ENCODE measurements around the gene ST7. TPM values are rescaled to one million over a fixed set of nuclear protein-coding genes. Genes with fewer than 3 reads are reported as not detected.

The ST7 gene
- total RNA-seq, 1 experiment from 2014 or later: 38.2 TPM

GRCh38 chr7:117138981-117139380, 185.7 kb downstream of the ST7 start:
- intact Hi-C loops (cut with micrococcal nuclease; ENCODE audit: unreplicated experiment): no loop called here
- Histone ChIP-seq H3K4me1 (no peaks in the 10 kb centered on the region), H3K9me3 (no peaks in the 10 kb centered on the region), H3K4me3 (ENCODE audit: low read depth, low read length) (no peak overlapping the region), H3K27me3 (replicated peaks; ENCODE audit: control insufficient read depth, insufficient read depth, low read length) (no peaks in the 10 kb centered on the region), H3K36me3 (ENCODE audit: control insufficient read depth, insufficient read depth, low read length) (no peaks in the 10 kb centered on the region)
- no peaks in the 10 kb centered on the region for H3K9me3 Mint-ChIP-seq (ENCODE audit: unreplicated experiment)
- no peaks in the 10 kb centered on the region for H3K4me1 Mint-ChIP-seq (ENCODE audit: low read depth, unreplicated experiment)
- H3K4me3 Mint-ChIP-seq (ENCODE audit: unreplicated experiment): no peak overlapping the region
- CTCF ChIA-PET: no interaction called here
- DNase-seq: no peak
- POLR2A ChIA-PET: no interaction called here
- H3K36me3 Mint-ChIP-seq (ENCODE audit: insufficient read depth, unreplicated experiment): peaks cover 29% of the 10 kb centered on the region
- TF ChIP-seq CTCF (IDR thresholded peaks at IDR 0.05; ENCODE audit: insufficient read depth in 1 of 2, low read depth in 1 of 2, low read length in 1 of 2, severe bottlenecking in 1 of 2, unreplicated experiment in 1 of 2): no peak
- no peak overlapping the region for H3K27ac Mint-ChIP-seq (ENCODE audit: unreplicated experiment)
- H3K27me3 Mint-ChIP-seq (ENCODE audit: insufficient read depth, unreplicated experiment): no peaks in the 10 kb centered on the region
- BruUV-seq (replicated peaks): no TSS peak

- Mint-ChIP-seq H3K27me3 (ENCODE audit: insufficient read depth, unreplicated experiment) (no peaks in the 10 kb centered on the region), H3K9me3 (ENCODE audit: unreplicated experiment) (no peaks in the 10 kb centered on the region), H3K36me3 (ENCODE audit: insufficient read depth, unreplicated experiment) (peaks cover 28% of the 10 kb centered on the region), H3K27ac (ENCODE audit: unreplicated experiment) (no peak overlapping the region), H3K4me1 (ENCODE audit: low read depth, unreplicated experiment) (no peaks in the 10 kb centered on the region), H3K4me3 (ENCODE audit: unreplicated experiment) (no peak overlapping the region)
- H3K4me3 ChIP-seq (ENCODE audit: low read depth, low read length): no peak overlapping the region
- no peaks in the 10 kb centered on the region for H3K9me3 ChIP-seq
- no peak for TF ChIP-seq CTCF (IDR thresholded peaks at IDR 0.05; ENCODE audit: insufficient read depth in 1 of 2, low read depth in 1 of 2, low read length in 1 of 2, severe bottlenecking in 1 of 2, unreplicated experiment in 1 of 2)
- no peaks in the 10 kb centered on the region for H3K27me3 ChIP-seq (replicated peaks; ENCODE audit: control insufficient read depth, insufficient read depth, low read length)
- no peaks in the 10 kb centered on the region for H3K36me3 ChIP-seq (ENCODE audit: control insufficient read depth, insufficient read depth, low read length)
- ChIA-PET CTCF (no interaction called here), POLR2A (no interaction called here)
- DNase-seq: no peak
- no peaks in the 10 kb centered on the region for H3K4me1 ChIP-seq
- intact Hi-C loops (cut with micrococcal nuclease; ENCODE audit: unreplicated experiment): no loop called here
- BruUV-seq (replicated peaks): no TSS peak
Observed at GRCh38 chr7:117139397-117139984, 186.2 kb downstream of the ST7 start.

GRCh38 chr7:117140921-117141320, 187.6 kb downstream of the ST7 start:
- Mint-ChIP-seq H3K4me1 (ENCODE audit: low read depth, unreplicated experiment) (no peaks in the 10 kb centered on the region), H3K4me3 (ENCODE audit: unreplicated experiment) (no peak overlapping the region), H3K27me3 (ENCODE audit: insufficient read depth, unreplicated experiment) (no peaks in the 10 kb centered on the region), H3K9me3 (ENCODE audit: unreplicated experiment) (no peaks in the 10 kb centered on the region), H3K27ac (ENCODE audit: unreplicated experiment) (no peak overlapping the region), H3K36me3 (ENCODE audit: insufficient read depth, unreplicated experiment) (peaks cover 28% of the 10 kb centered on the region)
- no peaks in the 10 kb centered on the region for H3K36me3 ChIP-seq (ENCODE audit: control insufficient read depth, insufficient read depth, low read length)
- intact Hi-C loops (cut with micrococcal nuclease; ENCODE audit: unreplicated experiment): no loop called here
- ChIA-PET POLR2A (no interaction called here), CTCF (no interaction called here)
- no peak for TF ChIP-seq CTCF (IDR thresholded peaks at IDR 0.05; ENCODE audit: insufficient read depth in 1 of 2, low read depth in 1 of 2, low read length in 1 of 2, severe bottlenecking in 1 of 2, unreplicated experiment in 1 of 2)
- no peaks in the 10 kb centered on the region for H3K4me1 ChIP-seq
- BruUV-seq (replicated peaks): no TSS peak
- no peaks in the 10 kb centered on the region for H3K9me3 ChIP-seq
- no peaks in the 10 kb centered on the region for H3K27me3 ChIP-seq (replicated peaks; ENCODE audit: control insufficient read depth, insufficient read depth, low read length)
- no peak overlapping the region for H3K4me3 ChIP-seq (ENCODE audit: low read depth, low read length)
- no peak for DNase-seq
